Superior temporal gyrus (tissue), 1 donor: ENCODE measurements around the gene MSLN.

Experiments used
- DNase-seq: peaks from one replicate; pipeline ENCODE4 v3.0.0-alpha.2; 2016; ENCODE audit errors: extremely low spot score

Gene MSLN

GRCh38 chr16:802914-803753 is 42.6 kb downstream of the MSLN start:
- DNase-seq: no peak

- DNase-seq: no peak
These were observed 43.2 kb downstream of the MSLN start for GRCh38 chr16:803754-804080.

- no peak for DNase-seq
These were observed 43.9 kb downstream of the MSLN start for GRCh38 chr16:804193-805048.

- no peak for DNase-seq
These were observed 44.9 kb downstream of the MSLN start for GRCh38 chr16:805474-805873.

GRCh38 chr16:807347-808084 is 47.0 kb downstream of the MSLN start:
- peak; percentile 92 for DNase-seq

- DNase-seq: no peak
These were observed 47.5 kb downstream of the MSLN start for GRCh38 chr16:808085-808386.

- DNase-seq: peak; percentile 73
These were observed 52.8 kb downstream of the MSLN start for GRCh38 chr16:813204-813915.

GRCh38 chr16:813916-814412 is 53.4 kb downstream of the MSLN start:
- no peak for DNase-seq

- peak; percentile 6 for DNase-seq
These were observed 54.4 kb downstream of the MSLN start for GRCh38 chr16:814974-815373.

- DNase-seq: no peak
These were observed 55.3 kb downstream of the MSLN start for GRCh38 chr16:815861-816260.

- DNase-seq: no peak
These were observed 56.7 kb downstream of the MSLN start for GRCh38 chr16:817001-817906.

GRCh38 chr16:818132-818531 is 57.6 kb downstream of the MSLN start:
- no peak for DNase-seq
